ENCODE results near the gene FAM13C. TPM values are rescaled to one million over a fixed set of nuclear protein-coding genes. Genes with fewer than 3 reads are reported as not detected.

FAM13C gene
- total RNA-seq, 1 donor from 2014 or later: 10.1 TPM

GRCh38 chr10:59336632-59337031, 25.7 kb downstream of the FAM13C start:
- no peak for TF ChIP-seq CTCF (conservative IDR thresholded peaks at IDR 0.05)
- no peaks in the 10 kb centered on the region for H3K9me3 Mint-ChIP-seq
- H3K4me3 Mint-ChIP-seq: peak overlapping the region; percentile 51
- peaks cover 13% of the 10 kb centered on the region for H3K4me1 Mint-ChIP-seq (ENCODE audit: unreplicated experiment)
- H3K27me3 Mint-ChIP-seq: no peaks in the 10 kb centered on the region
- no peak for DNase-seq (ENCODE audit: extremely low spot score, unreplicated experiment)
- H3K27ac Mint-ChIP-seq: peak overlapping the region; percentile 51
- peaks cover 4% of the 10 kb centered on the region for H3K36me3 Mint-ChIP-seq

- no peak for DNase-seq (ENCODE audit: extremely low spot score, unreplicated experiment)
- Mint-ChIP-seq H3K4me1 (ENCODE audit: unreplicated experiment) (peaks cover 13% of the 10 kb centered on the region), H3K27ac (no peak overlapping the region), H3K36me3 (peaks cover 4% of the 10 kb centered on the region), H3K4me3 (no peak overlapping the region), H3K27me3 (no peaks in the 10 kb centered on the region), H3K9me3 (no peaks in the 10 kb centered on the region)
- TF ChIP-seq CTCF (conservative IDR thresholded peaks at IDR 0.05): no peak
These were observed 26.9 kb downstream of the FAM13C start for GRCh38 chr10:59335497-59335896.

- Mint-ChIP-seq H3K4me1 (ENCODE audit: unreplicated experiment) (peaks cover 13% of the 10 kb centered on the region), H3K36me3 (peaks cover 4% of the 10 kb centered on the region), H3K27ac (no peak overlapping the region), H3K4me3 (no peak overlapping the region), H3K9me3 (no peaks in the 10 kb centered on the region), H3K27me3 (no peaks in the 10 kb centered on the region)
- no peak for DNase-seq (ENCODE audit: extremely low spot score, unreplicated experiment)
- no peak for TF ChIP-seq CTCF (conservative IDR thresholded peaks at IDR 0.05)
These were observed 28.6 kb downstream of the FAM13C start for GRCh38 chr10:59333701-59334100.

- no peak for TF ChIP-seq CTCF (conservative IDR thresholded peaks at IDR 0.05)
- Mint-ChIP-seq H3K4me3 (no peak overlapping the region), H3K9me3 (no peaks in the 10 kb centered on the region), H3K27me3 (no peaks in the 10 kb centered on the region), H3K27ac (no peak overlapping the region), H3K4me1 (ENCODE audit: unreplicated experiment) (peaks cover 13% of the 10 kb centered on the region), H3K36me3 (no peaks in the 10 kb centered on the region)
- DNase-seq (ENCODE audit: extremely low spot score, unreplicated experiment): no peak
These were observed 29.8 kb downstream of the FAM13C start for GRCh38 chr10:59332581-59332980.

- Mint-ChIP-seq H3K27ac (no peak overlapping the region), H3K4me3 (no peak overlapping the region), H3K27me3 (no peaks in the 10 kb centered on the region), H3K4me1 (ENCODE audit: unreplicated experiment) (peaks cover 5% of the 10 kb centered on the region), H3K36me3 (no peaks in the 10 kb centered on the region), H3K9me3 (no peaks in the 10 kb centered on the region)
- TF ChIP-seq CTCF (conservative IDR thresholded peaks at IDR 0.05): no peak
- DNase-seq (ENCODE audit: extremely low spot score, unreplicated experiment): no peak
These were observed 30.7 kb downstream of the FAM13C start for GRCh38 chr10:59331661-59332060.

- no peaks in the 10 kb centered on the region for H3K27me3 Mint-ChIP-seq
- peaks cover 8% of the 10 kb centered on the region for H3K9me3 Mint-ChIP-seq
- peaks cover 13% of the 10 kb centered on the region for H3K4me1 Mint-ChIP-seq (ENCODE audit: unreplicated experiment)
- no peak overlapping the region for H3K27ac Mint-ChIP-seq
- TF ChIP-seq CTCF (conservative IDR thresholded peaks at IDR 0.05): no peak
- H3K36me3 Mint-ChIP-seq: peaks cover 25% of the 10 kb centered on the region
- H3K4me3 Mint-ChIP-seq: no peak overlapping the region
- no peak for DNase-seq (ENCODE audit: extremely low spot score, unreplicated experiment)
These were observed 37.2 kb downstream of the FAM13C start for GRCh38 chr10:59325116-59325515.

Measured in type B pancreatic cell (in vitro differentiated cells).